ENCODE measurements around the gene TMEM167A.
A peak's percentile ranks its signal among the peaks of the same experiment; 100 is the strongest.
"Not testable (repeated sequence)": the region's sequence is repeated elsewhere in the genome, so short reads cannot be mapped to it uniquely, and the experiment has no call there.

TMEM167A gene

DNA sequence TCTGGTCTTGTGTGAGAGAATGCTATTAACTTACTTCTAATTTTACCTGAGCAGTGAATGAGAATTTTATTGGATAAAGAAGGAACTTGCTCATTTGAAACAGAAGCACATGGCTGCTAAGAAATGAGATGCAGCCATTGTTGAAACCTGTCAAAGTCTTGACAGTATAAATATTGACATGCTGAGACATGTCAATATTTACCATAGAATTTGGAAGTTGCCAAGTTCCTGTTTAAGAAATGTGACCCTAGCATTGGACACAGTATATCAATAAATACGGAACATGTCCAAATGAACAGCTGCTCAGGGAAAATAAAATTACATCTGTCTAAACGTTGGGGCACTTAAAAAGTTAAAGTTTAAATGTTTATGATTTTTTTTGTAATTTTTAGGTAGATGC, 7.9 kb upstream of the TMEM167A start:
- DNase-seq = no peak

DNA sequence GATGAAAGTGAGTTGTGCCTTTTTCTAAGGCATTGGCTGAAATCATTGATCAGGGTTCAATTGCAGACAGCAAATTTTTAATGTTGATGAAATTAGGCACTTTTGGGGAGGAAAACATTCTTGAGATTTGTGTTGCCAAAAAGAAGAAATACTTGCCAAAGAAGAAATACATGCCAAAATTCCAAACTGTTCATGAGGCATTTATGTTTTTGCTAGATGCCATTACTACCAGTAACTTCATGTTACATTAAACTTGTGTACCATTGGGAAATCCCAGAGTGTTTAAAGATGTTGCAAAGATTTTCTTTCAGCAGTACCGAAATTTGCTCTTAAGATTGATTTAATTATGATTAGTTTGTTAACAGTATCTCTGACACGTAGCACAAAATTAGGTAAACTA, 7.1 kb upstream of the TMEM167A start:
- no peak for DNase-seq

DNA sequence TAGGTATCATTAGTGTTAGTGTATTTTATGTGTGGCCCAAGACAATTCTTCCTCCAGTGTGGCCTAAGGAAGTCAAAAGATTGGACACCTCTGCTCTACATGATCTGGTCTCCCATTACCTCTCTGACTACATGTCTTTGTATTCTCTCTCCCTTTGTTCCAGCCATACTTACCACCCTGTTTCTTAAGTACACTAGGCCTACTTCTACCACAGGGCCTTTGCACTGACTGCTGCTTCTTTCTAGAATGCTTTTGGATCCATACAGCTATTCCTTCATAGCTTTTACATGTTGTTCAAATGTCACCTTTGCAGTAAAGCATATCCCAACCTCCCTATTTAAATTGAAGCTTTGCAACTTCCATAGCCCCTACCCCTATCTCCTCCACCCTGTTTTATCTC, 5.6 kb upstream of the TMEM167A start:
- no peak for DNase-seq

DNA sequence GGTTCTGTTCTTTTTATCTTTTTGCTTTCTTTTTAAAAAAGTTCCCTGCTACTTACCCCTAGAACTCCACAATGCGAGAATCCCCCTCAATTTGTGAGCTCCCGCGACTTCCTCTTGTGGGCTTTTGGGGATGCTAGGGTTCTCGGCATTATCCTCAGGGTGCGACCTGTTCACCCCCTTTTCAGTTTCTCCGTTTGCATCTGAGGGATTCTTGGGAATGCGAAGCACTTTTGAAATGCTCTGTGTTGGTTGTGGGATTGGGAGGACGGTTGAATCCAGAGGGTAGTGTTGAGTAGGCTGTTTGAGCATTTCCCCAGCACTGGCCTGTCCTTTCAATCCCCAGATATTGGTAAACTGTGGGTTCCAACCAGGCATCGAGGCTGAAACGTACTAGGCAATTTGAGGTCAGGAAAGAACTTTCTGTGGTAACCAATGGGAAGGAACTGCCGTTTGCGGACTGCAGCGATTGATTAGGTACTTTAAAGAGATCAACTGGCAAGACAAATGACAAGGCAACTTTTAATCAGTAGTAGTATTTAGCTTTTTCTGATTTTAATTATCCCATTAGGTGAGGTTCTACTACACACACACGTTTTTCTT, 568 bp upstream of the TMEM167A start:
- DNase-seq = peak; percentile 6

DNA sequence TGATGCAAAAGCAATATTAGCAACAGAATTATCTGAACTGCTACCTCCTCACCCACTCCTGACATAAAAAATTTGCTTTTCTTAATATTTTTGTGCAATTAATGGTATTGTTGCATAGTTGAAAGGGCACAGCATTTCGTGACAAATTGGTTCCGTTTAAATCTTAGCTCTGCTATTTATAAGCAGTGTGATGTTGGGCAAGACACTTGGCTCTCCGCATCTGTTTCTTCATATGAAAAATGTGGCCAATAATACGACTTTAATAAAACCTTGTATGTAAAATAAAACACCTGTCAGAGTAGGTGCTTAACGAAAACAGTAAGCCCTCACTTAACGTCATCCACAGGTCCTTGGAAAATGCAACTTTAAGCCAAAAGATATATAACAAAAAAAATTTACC, 4.2 kb downstream of the TMEM167A start:
- DNase-seq = no peak

DNA sequence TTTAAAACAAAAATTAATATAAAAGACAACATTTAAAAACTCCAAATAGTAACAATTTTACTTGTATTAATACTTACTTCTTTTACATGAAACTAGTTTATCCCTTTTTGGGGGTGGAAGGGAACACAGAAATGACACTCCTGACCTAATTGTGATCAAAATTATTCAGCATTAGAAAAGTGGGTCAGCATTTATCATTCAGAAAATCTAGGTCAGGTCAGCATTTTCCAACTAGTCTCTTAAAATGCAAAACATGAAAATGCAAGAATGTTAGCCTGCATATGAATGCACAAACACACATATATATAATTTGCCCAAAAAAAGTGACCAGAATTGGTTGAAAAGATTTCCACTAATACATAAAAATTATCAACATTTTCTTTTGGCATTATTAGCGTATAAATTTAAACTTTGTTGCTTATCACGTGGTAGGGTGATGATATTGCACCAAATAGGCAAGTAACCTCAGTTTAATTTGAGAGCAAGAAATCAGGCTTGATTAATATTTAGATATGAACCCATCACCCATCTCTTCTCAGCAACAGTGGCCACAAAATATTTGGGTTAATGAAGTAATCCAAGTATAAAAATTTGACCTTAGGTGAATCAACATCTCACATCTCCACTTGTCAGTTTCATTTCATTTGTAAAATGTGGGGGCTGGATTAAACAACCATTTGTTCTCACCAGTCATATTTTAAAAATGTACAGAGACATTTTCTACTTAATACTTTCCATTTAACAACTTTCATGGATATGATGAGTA, 5.7 kb downstream of the TMEM167A start:
- DNase-seq = no peak

DNA sequence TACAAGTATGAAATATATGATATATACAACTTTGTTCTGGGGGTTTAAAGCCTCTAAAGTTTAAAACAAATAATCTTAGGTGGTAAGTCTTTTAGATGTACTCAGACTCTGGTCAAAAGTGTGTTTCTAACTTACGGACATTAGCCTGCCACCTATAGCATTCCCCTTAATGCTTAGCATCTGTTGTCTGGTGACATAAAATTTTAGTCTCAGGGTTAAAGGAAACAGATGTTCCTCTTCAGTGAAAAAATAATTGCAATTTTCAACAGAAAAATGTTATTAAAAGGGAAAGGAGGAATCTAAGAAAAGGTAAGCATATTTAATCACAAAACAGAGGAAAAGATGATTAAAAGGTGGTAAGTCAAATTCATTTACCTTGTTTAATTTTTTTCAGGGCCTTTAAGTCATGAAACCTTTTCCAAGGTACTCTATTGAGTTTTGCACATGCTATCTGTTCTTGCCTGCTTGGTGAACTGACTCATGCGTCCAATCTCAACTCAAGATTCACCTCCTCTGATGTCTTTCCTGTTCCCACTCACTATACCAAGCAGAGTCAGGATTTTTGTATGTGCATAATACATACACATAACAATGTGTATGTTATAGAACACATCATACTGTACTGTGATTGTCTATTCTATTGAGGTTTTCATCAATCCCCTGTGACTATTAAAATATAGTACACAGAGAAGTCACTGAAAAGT, 7.9 kb downstream of the TMEM167A start:
- no peak for DNase-seq

DNA sequence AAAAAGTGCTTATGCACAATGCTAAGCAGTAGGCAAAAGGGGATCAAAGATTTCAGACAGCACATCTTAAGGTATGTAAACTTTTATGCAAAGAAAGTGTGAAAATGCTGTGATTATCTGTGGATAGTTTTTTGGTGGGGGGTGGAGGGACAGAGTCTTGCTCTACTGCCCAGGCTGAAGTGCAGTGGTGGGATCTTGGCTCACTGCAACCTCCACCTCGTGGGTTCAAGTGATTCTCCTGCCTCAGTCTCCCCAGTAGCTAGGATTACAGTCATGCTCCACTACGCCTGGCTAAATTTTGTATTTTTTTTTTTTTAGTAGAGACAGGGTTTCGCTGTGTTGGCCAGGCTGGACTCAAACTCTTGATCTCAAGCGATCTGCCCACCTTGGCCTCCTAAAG, 9.8 kb downstream of the TMEM167A start:
- not testable (repeated sequence) for DNase-seq

DNA sequence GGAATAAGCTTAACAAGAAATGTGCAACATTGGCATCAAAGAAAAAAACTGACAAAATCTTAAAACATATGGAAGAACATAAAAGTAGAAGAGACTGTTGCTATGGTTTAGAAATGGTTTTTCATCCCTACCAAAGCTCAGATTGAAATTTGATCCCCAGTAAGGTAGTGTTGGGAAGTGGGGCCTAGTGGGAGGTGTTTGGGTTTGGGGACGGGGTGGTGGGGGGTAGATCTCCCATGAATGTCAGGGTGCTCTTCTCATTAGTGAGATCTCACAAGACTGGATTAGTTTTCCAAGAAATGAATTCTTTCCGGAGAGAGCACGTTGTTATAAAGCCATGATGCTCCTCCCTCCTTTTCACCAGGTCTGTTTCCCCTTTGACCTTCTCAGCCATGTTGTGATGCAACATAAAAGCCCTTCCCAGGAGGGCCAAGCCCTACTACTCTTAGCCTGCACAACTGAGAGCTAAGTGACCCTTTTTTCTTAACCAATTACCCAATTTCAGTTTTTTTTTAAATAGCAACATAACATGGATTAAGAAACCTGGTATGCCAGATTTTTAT, 10.6 kb downstream of the TMEM167A start:
- no peak for DNase-seq

DNA sequence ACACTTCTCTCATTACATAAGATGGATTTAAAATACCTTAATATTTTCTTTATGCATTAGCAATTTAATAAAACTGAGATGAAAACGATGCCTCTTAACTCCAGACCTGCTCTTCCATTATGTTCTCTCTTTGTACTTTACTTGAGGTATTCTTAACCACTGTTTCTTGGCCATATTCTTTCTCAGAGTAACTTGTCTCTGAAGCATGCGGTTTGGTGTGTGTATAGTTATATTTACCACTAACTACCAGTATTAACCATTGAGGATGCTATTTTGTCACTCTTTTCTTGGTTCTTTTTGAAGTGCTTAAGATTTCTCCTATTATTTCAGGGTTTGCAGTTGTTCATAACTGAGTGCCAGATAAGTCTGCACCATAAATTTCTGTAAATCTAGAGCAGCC, 17.9 kb downstream of the TMEM167A start:
- no peak for DNase-seq

DNA sequence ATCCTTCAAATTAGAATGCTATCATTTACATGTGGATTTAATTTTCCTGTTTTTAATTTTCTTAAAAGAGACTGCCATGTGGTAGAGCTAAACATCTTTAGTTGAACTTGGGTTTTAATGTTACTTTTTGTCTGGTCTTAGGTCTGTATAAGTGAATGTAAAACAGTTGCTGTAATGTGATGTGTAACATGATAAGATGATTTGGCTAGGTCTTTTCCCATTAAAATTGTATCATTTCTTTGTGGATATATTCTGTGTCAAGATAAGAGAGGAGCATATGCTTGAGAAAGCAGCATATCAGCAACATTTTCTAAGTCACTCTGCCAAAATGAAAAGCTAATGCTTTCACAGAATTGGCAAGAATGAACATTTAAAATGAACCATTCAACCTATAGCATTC, 18.5 kb downstream of the TMEM167A start:
- DNase-seq = no peak

DNA sequence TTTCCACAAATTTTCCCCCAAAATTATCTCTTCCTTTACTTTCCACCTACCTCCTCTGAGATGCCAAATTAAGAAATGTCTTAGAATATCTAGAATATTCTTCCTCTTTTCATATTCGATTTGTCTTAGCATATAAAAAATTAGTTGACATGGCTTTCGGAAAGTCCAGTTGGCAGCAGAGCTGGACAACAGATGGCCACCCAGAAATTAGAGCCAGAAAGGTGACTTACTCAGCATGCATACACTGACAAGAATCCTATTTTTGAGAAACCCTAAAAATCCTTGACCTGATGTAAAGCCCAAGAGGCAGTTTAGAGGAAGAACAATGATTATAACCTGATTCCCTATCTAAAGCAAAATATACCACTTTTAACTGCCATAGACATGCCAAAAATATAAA, 22.0 kb downstream of the TMEM167A start:
- DNase-seq = no peak

DNA sequence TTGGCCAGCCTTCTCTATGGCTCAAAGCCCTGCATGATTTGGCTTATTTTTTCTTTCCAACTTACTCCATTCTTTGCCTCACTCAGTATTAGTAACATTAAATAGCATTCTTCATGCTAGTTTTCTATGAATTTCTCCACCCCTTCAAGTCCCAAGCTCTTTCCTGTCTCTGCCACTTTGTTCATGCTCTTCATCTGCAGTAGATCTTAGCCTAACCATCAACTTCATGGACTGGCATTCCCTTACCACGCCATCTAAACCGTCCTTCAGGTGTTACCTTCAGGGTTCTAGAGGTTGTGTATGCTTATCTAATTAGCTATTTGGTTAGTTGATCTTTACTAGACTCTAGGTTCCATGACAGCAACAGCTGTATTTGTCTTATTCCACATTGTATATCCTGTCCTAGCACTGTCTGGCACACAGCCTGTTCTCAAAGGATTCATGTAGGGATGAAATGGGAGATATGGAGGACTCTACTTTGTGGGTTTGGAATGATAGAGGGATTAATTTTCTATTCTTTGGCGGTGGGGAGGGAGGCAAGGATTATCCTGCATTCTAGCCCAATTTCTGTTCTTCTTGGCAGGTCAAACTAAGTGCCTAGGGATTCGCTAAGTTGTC, 26.4 kb downstream of the TMEM167A start:
- no peak for DNase-seq

DNA sequence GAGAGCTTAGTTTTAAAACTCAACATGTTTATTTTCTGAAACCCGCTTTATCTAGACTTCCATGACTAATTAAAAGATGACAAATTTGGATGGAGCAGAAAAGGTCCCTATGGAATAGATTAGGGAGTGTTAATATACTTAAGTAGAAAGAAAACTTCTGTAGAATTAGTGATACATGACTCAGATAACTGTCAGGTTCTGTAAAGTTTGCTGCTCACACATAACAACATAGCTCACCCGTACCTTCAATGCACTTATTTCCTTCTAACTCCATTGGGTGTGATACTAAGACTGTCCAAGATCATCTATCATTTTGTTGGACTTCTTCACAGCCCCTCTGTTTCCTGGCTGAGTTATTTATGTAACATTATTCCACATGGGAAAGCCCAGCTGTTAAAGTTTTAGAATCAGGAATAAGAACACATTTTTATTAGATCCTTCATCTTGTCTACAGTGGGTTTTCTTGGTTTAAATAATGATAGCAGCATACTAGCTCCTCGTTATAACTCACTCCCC, 27.8 kb downstream of the TMEM167A start:
- no peak for DNase-seq

DNA sequence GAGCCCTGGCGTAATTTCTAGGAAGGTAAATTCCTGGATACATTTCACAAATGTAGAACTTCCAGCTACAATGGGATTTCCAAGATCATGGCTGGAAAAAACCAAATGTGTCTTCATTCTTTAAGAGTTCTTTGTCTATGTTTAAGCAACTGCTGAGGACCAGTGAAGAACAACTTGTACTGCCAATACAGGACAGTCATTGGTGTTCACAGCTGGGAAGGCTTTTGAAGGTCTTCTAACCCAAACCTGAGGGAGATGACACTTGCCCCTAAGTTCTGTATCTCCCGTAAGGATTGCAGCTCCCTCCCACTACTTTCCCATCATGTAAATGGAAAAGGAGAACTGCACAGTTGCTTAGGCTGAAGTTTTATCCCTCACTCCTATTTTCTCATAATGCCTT, 28.4 kb downstream of the TMEM167A start:
- no peak for DNase-seq

DNA sequence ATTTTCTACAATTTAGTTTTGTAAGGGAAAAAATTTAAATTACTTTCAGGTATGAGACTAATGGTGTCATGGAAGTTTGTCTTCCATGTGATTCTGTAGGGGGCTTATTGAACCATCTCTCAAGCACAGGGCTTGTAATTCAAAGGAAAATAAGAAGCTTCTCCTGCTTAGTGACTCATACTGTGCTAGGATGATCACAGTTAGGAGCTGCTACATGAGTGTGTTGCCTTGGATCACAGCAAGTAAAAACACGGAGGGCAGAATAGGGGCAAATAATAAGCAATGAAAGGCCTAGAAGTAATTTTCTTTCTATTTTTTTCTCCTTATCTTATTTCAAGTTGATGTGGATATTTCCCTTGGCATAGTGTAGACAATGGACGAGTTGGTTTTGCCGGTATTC, 28.9 kb downstream of the TMEM167A start:
- DNase-seq = no peak

DNA sequence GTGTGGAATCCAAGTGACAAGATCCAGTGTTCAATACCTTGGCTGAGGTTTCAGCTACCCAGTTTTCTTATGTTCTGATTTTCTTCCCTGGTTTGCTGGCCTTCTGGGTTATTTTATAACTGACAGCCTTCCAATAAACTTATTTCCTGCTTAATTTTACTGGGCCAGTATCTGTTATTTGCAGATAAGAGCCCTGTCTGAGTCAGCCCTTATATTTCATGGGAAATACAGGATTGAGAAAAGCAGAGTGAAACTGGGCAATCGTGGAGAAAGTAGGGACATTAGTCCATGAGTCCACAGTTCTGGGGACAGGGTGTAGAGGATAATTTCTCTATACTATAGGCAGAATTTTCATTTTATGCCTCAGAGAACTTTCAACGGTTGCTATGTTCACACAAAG, 32.3 kb downstream of the TMEM167A start:
- DNase-seq = no peak

DNA sequence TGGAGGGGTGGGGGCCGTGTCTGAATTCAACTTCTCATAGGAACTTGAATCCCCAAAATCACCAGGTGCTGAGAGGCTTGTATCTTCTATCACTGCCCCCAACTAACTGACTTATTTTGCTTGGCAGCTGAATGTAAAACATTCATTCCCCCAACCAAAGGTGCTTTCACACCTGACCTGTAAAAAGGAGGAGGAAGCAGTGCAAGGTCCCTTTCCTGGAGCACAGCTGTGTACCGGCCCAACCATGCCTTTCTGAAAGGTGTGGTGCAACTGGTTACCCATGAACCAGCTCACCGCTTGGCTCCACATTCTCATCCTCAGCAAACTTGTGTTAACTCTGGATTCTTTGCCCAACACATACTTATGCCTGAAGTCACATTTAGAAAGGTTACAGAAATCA, 34.7 kb downstream of the TMEM167A start:
- DNase-seq = no peak

DNA sequence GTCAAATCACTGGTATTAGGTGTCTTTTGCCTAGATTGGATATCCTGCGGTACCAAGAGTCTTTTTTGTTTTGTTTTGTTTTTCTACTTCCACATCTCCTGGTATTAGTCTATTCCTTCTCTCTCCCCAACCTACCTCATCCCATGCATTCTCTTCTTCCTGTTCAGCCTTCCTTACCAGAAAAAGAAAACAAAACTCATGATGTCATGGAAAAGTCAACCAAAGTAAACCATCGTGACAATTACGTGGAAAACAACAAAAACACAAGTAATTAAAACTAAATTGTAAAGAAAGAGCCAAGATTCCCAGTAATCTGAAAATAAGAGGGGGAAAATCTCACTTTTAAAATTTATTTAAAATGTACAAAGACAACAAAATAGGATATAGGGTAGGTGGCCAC, 38.3 kb downstream of the TMEM167A start:
- no peak for DNase-seq

DNA sequence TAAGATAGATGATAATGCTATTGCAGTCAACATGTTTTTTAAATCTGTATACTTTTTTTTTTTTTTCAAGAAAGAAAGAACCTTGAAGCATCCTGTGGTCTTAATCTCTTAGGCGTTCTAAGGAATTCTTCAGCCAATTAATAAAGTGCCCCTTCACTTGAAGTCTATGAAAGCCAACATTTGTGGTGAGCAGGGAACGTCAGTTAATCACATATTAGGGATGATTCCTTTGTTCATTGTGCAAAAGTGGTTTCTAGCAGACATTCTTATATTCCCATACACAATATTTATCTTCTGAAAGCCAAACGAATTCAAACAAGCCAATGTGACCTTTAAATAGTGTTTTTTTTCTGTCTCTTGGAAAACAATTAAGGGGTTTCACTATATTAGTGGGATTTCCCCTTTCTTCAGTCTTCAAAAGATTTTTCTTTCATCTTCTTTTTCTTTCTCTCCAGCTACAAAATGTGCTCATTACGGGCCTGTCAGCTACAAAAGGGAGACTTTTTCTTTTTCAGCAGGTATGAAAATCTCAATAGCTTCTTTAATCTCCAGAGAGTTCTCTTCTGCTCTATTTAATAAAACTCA, 40.1 kb downstream of the TMEM167A start:
- no peak for DNase-seq

DNA sequence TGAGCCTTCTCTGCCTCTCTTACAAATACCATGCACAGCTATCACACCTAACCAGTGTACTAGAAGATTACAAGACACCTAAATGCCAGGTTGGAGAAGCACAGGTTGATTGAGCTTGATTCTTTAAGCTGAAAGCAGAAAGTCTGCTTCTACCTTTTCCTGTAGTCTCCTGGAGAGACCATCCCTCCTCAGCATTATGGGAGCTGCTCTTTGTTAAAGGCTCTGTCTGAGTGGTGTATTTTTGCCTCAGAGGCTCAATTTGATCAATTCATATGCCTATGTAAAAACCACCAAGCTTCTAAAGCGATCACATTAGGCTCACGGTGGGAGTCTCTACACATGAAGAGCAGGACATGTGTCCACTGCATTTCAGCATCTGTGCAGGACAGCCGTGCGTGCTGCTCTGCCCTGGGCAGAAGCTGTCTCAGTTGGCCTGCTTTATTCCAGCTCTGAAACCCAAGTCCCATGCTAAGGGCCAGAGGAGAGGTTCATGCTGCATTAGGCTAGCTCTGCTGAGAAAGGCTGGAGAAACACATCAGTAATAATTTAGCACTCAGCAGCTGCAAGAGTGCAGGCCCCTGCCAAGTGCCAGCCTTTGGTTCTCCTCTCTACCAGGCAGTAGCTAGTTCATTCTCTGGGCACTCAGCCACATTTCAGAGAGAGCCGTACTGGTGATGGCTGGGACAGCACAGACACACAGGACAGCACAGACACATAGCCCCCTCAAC, 41.7 kb downstream of the TMEM167A start:
- no peak for DNase-seq

DNA sequence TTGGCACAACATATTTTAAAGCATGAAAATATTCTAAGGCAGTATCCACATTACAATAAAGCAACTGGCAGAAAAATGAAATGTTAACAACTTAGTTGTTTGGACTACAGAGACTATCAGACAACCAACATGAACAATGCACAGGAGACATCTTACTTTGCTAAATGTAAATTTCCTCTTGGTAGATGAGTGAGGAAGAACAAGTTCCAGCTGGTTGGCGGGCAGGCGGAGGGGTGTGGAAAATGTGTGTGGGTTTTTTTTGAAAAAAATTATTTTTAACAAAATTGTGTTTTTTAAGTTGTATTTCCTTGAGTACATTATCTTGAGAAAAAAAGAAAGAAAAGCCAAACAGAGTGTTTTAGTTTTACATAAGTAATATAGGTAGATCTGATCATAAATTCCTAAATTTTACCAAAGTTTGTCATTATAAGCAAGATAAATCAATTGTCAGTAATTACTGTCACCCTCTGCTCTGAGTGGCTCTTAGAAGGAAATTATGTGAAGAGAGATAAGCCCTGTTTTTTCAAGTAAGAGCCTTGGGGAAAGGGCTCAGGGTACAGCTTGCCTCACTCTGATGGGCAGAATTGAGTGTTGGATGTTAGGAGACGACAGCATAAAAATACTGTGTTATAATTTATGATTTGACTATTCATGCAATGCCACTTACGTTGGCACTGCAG, 42.5 kb downstream of the TMEM167A start:
- DNase-seq = no peak
